Lung (tissue), 12 donors: ENCODE results near the gene NBAS. TPM values are rescaled to one million over a fixed set of nuclear protein-coding genes. Genes with fewer than 3 reads are reported as not detected.

Experiments used
- ATAC-seq: fragments of 200-7000 bp; cut with Tn5 transposase; one replicate; pipeline ENCODE4 v1.9.1; 2020; ENCODE audit warnings: moderate number of reproducible peaks; ENCODE audit not compliant: insufficient read depth, low FRiP score
- DNase-seq, 3 donors: peaks; one replicate each; pipeline ENCODE4 v3.0.0-alpha.2; 2013 to 2017
- H3K27ac ChIP-seq, 2 donors: one replicate each; pipeline ENCODE4 v1.5.1; 2013; ENCODE audit warnings: mild to moderate bottlenecking in 2 of 2, moderate library complexity in 2 of 2, control low read depth in 1 of 2, inconsistent platforms in 1 of 2, low read depth in 1 of 2, low read length in 1 of 2
- H3K27me3 ChIP-seq, 3 donors: one replicate each; pipeline ENCODE4 v1.5.1; 2013; ENCODE audit warnings: low read length in 2 of 3; ENCODE audit not compliant: control insufficient read depth in 3 of 3, insufficient read depth in 3 of 3
- H3K36me3 ChIP-seq, 4 donors: one replicate each; pipeline ENCODE4 v1.5.1; 2013; ENCODE audit warnings: low read length in 4 of 4, mild to moderate bottlenecking in 1 of 4, moderate library complexity in 1 of 4; ENCODE audit not compliant: control insufficient read depth in 4 of 4, insufficient read depth in 4 of 4
- H3K4me1 ChIP-seq, 5 donors: one replicate each; pipeline ENCODE4 v1.5.1; 2013; ENCODE audit warnings: low read length in 5 of 5, mild to moderate bottlenecking in 2 of 5, moderate library complexity in 1 of 5; ENCODE audit not compliant: control insufficient read depth in 5 of 5, insufficient read depth in 5 of 5
- H3K4me3 ChIP-seq: one replicate; pipeline ENCODE4 v1.5.1; 2013; ENCODE audit warnings: mild to moderate bottlenecking, control low read depth, moderate library complexity
- H3K9ac ChIP-seq, 2 donors: one replicate each; pipeline ENCODE4 v1.5.1; 2013; ENCODE audit warnings: low read length in 2 of 2, control low read depth in 1 of 2; ENCODE audit not compliant: insufficient read depth in 1 of 2
- H3K9me3 ChIP-seq, 4 donors: one replicate each; pipeline ENCODE4 v1.5.1; 2013; ENCODE audit warnings: low read length in 3 of 4, mild to moderate bottlenecking in 1 of 4, moderate library complexity in 1 of 4; ENCODE audit not compliant: control insufficient read depth in 4 of 4, insufficient read depth in 3 of 4
- WGBS, 2 donors: extraction: QIAGEN DNeasy Blood & Tissue Kit; methylation state at CpG; one replicate each; pipeline ENCODE4 v1.1.7; 2013; 5-methylcytosine and 5-hydroxymethylcytosine counted together
- polyA plus RNA-seq, 2 donors: library from polyadenylated mRNA; stranded (reverse); fragments of 200-250 nt; gene quantifications; one replicate each; pipeline ENCODE4 v1.2.1, GENCODE V29; 2013
- total RNA-seq, 2 donors: library from RNA; depleted of rRNA in 1 of 2; stranded (reverse); fragments of >200 nt in 1 of 2; gene quantifications; one replicate each; pipeline ENCODE4 v1.2.1, GENCODE V29; 2014 to 2021
- TF ChIP-seq, protein P1 (sequence below): IDR thresholded peaks from 2 replicates; pipeline ENCODE4 v1.5.1; 2012; ENCODE audit warnings: mild to moderate bottlenecking; ENCODE audit errors: control extremely low read depth, extremely low read depth
- donor health status: control.
- donor health status: control.
- donor health status: Bipolar disorder and iron deficiency.
- donor health status: healthy.
- donor health status: DM: yes; HTN: yes; CAD: no.

NBAS gene
- total and polyA plus RNA-seq, 4 donors: 15.6 to 61.3 (median 35.4) TPM

DNA sequence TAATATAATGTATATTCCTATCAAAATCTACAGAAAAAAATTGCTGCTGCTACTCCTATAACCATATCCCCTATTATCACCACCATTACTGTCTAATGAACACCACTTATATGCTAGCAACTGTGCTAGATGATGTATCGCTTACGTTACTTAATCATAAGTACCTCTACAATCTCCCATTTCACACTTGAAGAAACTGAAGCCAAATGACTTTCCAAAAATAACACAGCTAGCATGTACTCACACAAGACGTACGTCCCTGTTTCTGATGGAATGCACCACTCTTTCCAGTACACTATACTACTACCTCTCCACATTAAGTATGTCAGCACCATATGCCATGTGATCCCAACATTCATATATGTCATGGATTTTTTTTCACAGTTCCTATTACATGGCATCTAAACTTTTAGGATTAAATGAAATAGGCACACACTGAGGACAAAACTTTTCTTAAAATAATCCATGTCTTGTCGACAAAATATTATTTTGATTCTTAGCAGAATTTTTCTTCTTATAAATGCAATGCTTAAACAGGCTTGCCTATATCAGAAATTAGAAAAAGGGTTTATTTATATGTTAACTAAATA lies 112.8 kb downstream of the NBAS start:
- Histone ChIP-seq H3K36me3 (no peaks in the 10 kb centered on the region), H3K27me3 (no peaks in the 10 kb centered on the region), H3K9ac (no peak overlapping the region), H3K9me3 (no peaks in the 10 kb centered on the region), H3K4me1 (peaks cover 0 to 3% (median 0%) of the 10 kb centered on the region in 5 donors), H3K27ac (peak overlapping the region in 1 of 2 donors; percentile 64), H3K4me3 (no peak overlapping the region)
- no peak for ATAC-seq
- TF ChIP-seq, protein P1, sequence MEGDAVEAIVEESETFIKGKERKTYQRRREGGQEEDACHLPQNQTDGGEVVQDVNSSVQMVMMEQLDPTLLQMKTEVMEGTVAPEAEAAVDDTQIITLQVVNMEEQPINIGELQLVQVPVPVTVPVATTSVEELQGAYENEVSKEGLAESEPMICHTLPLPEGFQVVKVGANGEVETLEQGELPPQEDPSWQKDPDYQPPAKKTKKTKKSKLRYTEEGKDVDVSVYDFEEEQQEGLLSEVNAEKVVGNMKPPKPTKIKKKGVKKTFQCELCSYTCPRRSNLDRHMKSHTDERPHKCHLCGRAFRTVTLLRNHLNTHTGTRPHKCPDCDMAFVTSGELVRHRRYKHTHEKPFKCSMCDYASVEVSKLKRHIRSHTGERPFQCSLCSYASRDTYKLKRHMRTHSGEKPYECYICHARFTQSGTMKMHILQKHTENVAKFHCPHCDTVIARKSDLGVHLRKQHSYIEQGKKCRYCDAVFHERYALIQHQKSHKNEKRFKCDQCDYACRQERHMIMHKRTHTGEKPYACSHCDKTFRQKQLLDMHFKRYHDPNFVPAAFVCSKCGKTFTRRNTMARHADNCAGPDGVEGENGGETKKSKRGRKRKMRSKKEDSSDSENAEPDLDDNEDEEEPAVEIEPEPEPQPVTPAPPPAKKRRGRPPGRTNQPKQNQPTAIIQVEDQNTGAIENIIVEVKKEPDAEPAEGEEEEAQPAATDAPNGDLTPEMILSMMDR: no peak
- no peak for DNase-seq
- 75 to 83% methylated on average over 5 of the region's 5 CpGs for WGBS, 2 donors

DNA sequence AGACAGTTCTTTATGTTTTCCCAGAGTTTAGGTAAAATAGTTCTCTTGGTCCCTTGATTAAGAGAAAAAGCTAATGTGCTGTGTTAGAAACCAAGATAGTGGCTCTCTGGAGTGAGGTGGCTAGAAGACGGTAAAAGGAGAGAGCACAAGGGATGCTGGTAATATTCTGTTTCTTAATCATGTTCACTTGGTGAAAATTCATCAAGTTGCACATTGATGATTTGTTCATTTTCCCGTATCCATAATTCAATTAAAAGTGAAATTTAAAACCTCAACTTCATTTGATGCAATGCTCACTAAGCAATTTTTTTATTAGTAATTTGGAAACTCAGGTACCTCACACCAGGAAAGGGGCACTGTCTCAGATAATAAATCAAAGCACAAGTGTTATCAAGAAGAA lies 113.8 kb downstream of the NBAS start:
- 96 to 98% methylated on average over 2 of the region's 2 CpGs for WGBS, 2 donors
- H3K4me1 ChIP-seq: peaks cover 0 to 3% (median 0%) of the 10 kb centered on the region in 5 donors
- no peak for ATAC-seq
- no peaks in the 10 kb centered on the region for H3K27me3 ChIP-seq
- H3K36me3 ChIP-seq: no peaks in the 10 kb centered on the region
- no peak for DNase-seq
- H3K27ac ChIP-seq: no peak overlapping the region
- H3K4me3 ChIP-seq: no peak overlapping the region
- H3K9ac ChIP-seq: no peak overlapping the region
- TF ChIP-seq, protein P1: no peak
- no peaks in the 10 kb centered on the region for H3K9me3 ChIP-seq

DNA sequence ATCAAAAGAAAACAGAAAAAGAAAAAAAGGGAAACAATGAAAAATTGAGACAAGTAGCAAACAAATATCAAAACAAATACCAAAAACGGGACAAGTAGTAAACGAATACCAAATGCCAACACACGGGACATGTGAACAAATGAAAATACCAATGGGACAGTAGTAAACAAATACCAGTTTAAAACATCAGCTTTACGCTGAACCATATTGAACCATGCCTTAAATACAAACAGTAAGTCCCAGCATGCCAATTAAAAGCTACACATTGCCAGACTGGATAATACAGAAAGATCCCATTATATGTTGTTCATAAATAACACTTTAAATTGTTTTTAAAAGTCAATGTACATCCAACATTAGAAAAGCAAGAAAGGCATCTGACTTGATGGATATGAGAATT lies 114.2 kb downstream of the NBAS start:
- no peak for DNase-seq
- 91 to 94% methylated on average over 4 of the region's 4 CpGs for WGBS, 2 donors
- no peak for ATAC-seq

More for the DNA sequence above, 114.2 kb downstream of the NBAS start:
- Histone ChIP-seq H3K9me3 (no peaks in the 10 kb centered on the region), H3K27me3 (no peaks in the 10 kb centered on the region), H3K27ac (no peak overlapping the region), H3K4me1 (peaks cover 0 to 3% (median 0%) of the 10 kb centered on the region in 5 donors), H3K4me3 (no peak overlapping the region), H3K36me3 (no peaks in the 10 kb centered on the region), H3K9ac (no peak overlapping the region)
- TF ChIP-seq, protein P1: no peak
